Coronary artery (tissue), 2 donors: ENCODE results near the gene KIF26B.

Experiments used
- DNase-seq: peaks from one replicate; pipeline ENCODE4 v3.0.0-alpha.2; 2017; ENCODE audit warnings: low spot score
- H3K27ac ChIP-seq, 2 donors: fragments of 200-600 bp; sonication (generic); one replicate each; pipeline ENCODE4 v1.5.1; 2016 to 2019
- H3K4me3 ChIP-seq: fragments of 200-600 bp; sonication (generic); 2 replicates; pipeline ENCODE4 v1.5.1; 2016; ENCODE audit warnings: mild to moderate bottlenecking, moderate library complexity
- TF ChIP-seq, protein P1 (sequence below): fragments of 200-600 bp; sonication (generic); IDR thresholded peaks from one replicate; pipeline ENCODE4 v1.5.1; 2019; ENCODE audit warnings: antibody characterized with exemption

KIF26B gene

DNA sequence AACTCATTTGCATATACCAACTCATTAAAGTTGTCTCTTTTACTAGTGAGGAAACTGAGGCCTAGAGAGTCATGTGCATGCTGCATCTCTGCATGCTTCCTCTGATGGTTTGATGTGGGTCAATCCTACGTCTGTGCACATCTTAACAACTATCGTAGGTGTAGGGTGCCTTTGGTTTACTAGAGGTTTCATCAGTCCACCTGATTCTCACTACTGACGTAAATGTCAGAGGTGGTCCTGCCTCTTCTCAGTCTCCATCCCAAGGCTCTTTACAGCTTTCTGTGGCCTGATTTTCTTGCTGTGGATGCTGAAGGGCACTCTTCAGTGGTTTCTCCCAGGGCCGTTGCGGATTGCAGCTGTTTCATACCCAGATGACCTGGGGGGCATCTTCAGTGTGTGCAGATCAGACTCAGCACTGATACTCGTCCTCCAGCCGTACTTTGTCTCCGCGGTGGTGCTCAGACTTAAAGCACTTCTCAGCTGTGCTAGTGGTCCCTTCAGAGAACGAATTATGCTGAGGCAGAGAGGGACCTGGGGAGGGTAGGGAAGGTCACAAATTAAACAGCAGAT lies 407.0 kb downstream of the KIF26B start:
- Histone ChIP-seq H3K27ac (no peak overlapping the region), H3K4me3 (no peak overlapping the region)
- DNase-seq, result no peak
- TF ChIP-seq, protein P1, sequence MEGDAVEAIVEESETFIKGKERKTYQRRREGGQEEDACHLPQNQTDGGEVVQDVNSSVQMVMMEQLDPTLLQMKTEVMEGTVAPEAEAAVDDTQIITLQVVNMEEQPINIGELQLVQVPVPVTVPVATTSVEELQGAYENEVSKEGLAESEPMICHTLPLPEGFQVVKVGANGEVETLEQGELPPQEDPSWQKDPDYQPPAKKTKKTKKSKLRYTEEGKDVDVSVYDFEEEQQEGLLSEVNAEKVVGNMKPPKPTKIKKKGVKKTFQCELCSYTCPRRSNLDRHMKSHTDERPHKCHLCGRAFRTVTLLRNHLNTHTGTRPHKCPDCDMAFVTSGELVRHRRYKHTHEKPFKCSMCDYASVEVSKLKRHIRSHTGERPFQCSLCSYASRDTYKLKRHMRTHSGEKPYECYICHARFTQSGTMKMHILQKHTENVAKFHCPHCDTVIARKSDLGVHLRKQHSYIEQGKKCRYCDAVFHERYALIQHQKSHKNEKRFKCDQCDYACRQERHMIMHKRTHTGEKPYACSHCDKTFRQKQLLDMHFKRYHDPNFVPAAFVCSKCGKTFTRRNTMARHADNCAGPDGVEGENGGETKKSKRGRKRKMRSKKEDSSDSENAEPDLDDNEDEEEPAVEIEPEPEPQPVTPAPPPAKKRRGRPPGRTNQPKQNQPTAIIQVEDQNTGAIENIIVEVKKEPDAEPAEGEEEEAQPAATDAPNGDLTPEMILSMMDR, result no peak

GRCh38 chr1:245566134-245566533 lies 411.3 kb downstream of the KIF26B start:
- Histone ChIP-seq H3K4me3 (no peak overlapping the region), H3K27ac (no peak overlapping the region)
- no peak for DNase-seq
- TF ChIP-seq, protein P1, result no peak

- H3K4me3 ChIP-seq, result no peak overlapping the region
- no peak overlapping the region for H3K27ac ChIP-seq
- no peak for DNase-seq
- TF ChIP-seq, protein P1, result no peak
These were observed 412.2 kb downstream of the KIF26B start for GRCh38 chr1:245566952-245567351.

- TF ChIP-seq, protein P1, result no peak
- Histone ChIP-seq H3K4me3 (no peak overlapping the region), H3K27ac (no peak overlapping the region)
- no peak for DNase-seq
These were observed 417.1 kb downstream of the KIF26B start for GRCh38 chr1:245571815-245572294.

GRCh38 chr1:245572709-245573108 lies 417.9 kb downstream of the KIF26B start:
- TF ChIP-seq, protein P1, result no peak

DNA sequence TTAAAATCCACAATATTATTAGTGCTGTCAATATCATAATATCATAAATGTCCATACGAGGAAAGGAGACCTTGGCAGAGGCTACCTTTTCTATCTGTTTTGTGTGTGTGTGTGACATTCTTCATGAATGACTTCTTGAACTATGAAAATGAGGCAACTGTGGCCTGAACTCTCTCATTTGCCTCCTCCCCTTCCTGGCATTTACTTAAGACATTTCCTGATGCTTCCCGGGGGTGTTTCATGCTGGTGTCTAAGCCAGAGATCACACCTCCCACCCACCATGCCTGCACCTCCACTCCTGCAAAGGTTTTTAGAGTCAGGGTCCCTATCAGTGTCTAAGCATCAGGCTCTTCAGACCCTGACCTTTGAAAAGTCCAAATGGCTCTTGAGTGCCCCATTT lies 420.9 kb downstream of the KIF26B start:
- DNase-seq, result no peak
- TF ChIP-seq, protein P1, result no peak
- Histone ChIP-seq H3K4me3 (no peak overlapping the region), H3K27ac (no peak overlapping the region)

More at GRCh38 chr1:245572709-245573108, 417.9 kb downstream of the KIF26B start:
- no peak overlapping the region for H3K27ac ChIP-seq
- DNase-seq, result no peak
- H3K4me3 ChIP-seq, result no peak overlapping the region

GRCh38 chr1:245576323-245576722 lies 421.5 kb downstream of the KIF26B start:
- Histone ChIP-seq H3K27ac (no peak overlapping the region), H3K4me3 (no peak overlapping the region)
- TF ChIP-seq, protein P1, result no peak
- no peak for DNase-seq
